Measurements from ENCODE around the gene CHMP6. TPM values are rescaled to one million over a fixed set of nuclear protein-coding genes. Genes with fewer than 3 reads are reported as not detected.
A peak's percentile ranks its signal among the peaks of the same experiment; 100 is the strongest.

CHMP6 gene
- total RNA-seq, 1 donor from 2014 or later, result 31.1 TPM

- Mint-ChIP-seq H3K4me1 (ENCODE audit: unreplicated experiment) (peaks cover 28% of the 10 kb centered on the region), H3K36me3 (ENCODE audit: unreplicated experiment) (peaks cover 7% of the 10 kb centered on the region), H3K9me3 (ENCODE audit: unreplicated experiment) (no peaks in the 10 kb centered on the region), H3K4me3 (ENCODE audit: unreplicated experiment) (no peak overlapping the region), H3K27ac (ENCODE audit: unreplicated experiment) (no peak overlapping the region), H3K27me3 (ENCODE audit: unreplicated experiment) (no peaks in the 10 kb centered on the region)
- no peak for DNase-seq (ENCODE audit: extremely low spot score, unreplicated experiment)
- TF ChIP-seq CTCF (IDR thresholded peaks at IDR 0.05), result no peak
These were observed 35.1 kb upstream of the CHMP6 start for GRCh38 chr17:80956321-80957190.

GRCh38 chr17:80957461-80957941, 34.1 kb upstream of the CHMP6 start:
- H3K9me3 Mint-ChIP-seq (ENCODE audit: unreplicated experiment), result no peaks in the 10 kb centered on the region
- H3K36me3 Mint-ChIP-seq (ENCODE audit: unreplicated experiment), result peaks cover 9% of the 10 kb centered on the region
- no peak overlapping the region for H3K4me3 Mint-ChIP-seq (ENCODE audit: unreplicated experiment)
- no peaks in the 10 kb centered on the region for H3K27me3 Mint-ChIP-seq (ENCODE audit: unreplicated experiment)
- peaks cover 37% of the 10 kb centered on the region for H3K4me1 Mint-ChIP-seq (ENCODE audit: unreplicated experiment)
- no peak overlapping the region for H3K27ac Mint-ChIP-seq (ENCODE audit: unreplicated experiment)
- no peak for TF ChIP-seq CTCF (IDR thresholded peaks at IDR 0.05)
- no peak for DNase-seq (ENCODE audit: extremely low spot score, unreplicated experiment)

GRCh38 chr17:80959330-80960036, 32.2 kb upstream of the CHMP6 start:
- DNase-seq (ENCODE audit: extremely low spot score, unreplicated experiment), result peak; percentile 90
- no peaks in the 10 kb centered on the region for H3K9me3 Mint-ChIP-seq (ENCODE audit: unreplicated experiment)
- H3K4me3 Mint-ChIP-seq (ENCODE audit: unreplicated experiment), result peak overlapping the region; percentile 18
- H3K27me3 Mint-ChIP-seq (ENCODE audit: unreplicated experiment), result no peaks in the 10 kb centered on the region
- no peak for TF ChIP-seq CTCF (IDR thresholded peaks at IDR 0.05)
- peaks cover 40% of the 10 kb centered on the region for H3K4me1 Mint-ChIP-seq (ENCODE audit: unreplicated experiment)
- H3K36me3 Mint-ChIP-seq (ENCODE audit: unreplicated experiment), result peaks cover 10% of the 10 kb centered on the region
- H3K27ac Mint-ChIP-seq (ENCODE audit: unreplicated experiment), result no peak overlapping the region

- peaks cover 40% of the 10 kb centered on the region for H3K4me1 Mint-ChIP-seq (ENCODE audit: unreplicated experiment)
- DNase-seq (ENCODE audit: extremely low spot score, unreplicated experiment), result no peak
- TF ChIP-seq CTCF (IDR thresholded peaks at IDR 0.05), result no peak
- H3K36me3 Mint-ChIP-seq (ENCODE audit: unreplicated experiment), result peaks cover 7% of the 10 kb centered on the region
- no peak overlapping the region for H3K4me3 Mint-ChIP-seq (ENCODE audit: unreplicated experiment)
- no peaks in the 10 kb centered on the region for H3K9me3 Mint-ChIP-seq (ENCODE audit: unreplicated experiment)
- no peak overlapping the region for H3K27ac Mint-ChIP-seq (ENCODE audit: unreplicated experiment)
- no peaks in the 10 kb centered on the region for H3K27me3 Mint-ChIP-seq (ENCODE audit: unreplicated experiment)
These were observed 31.4 kb upstream of the CHMP6 start for GRCh38 chr17:80960037-80960796.
